Heart right ventricle (tissue), 16 donors: Measurements from ENCODE around the gene BRAF. TPM values are rescaled to one million over a fixed set of nuclear protein-coding genes. Genes with fewer than 3 reads are reported as not detected.
"Not testable (repeated sequence)": the region's sequence is repeated elsewhere in the genome, so short reads cannot be mapped to it uniquely, and the experiment has no call there.

ENCODE experiments used
- ATAC-seq, 8 donors: fragments of 200-7000 bp; cut with Tn5 transposase; one replicate each; pipeline ENCODE4 v1.9.1; 2020; ENCODE audit warnings: mild to moderate bottlenecking in 8 of 8, moderate library complexity in 8 of 8, moderate number of reproducible peaks in 1 of 8
- DNase-seq, 2 donors: peaks; one replicate each; pipeline ENCODE4 v3.0.0-alpha.2; 2020
- H3K27ac ChIP-seq, 10 donors: fragments of 200-600 bp; sonication (generic) in 2 of 10; one replicate each; pipeline versions ENCODE4 v1.5.0 to v1.8.0; 2020 to 2022; ENCODE audit warnings: mild to moderate bottlenecking in 3 of 10
- H3K27me3 ChIP-seq, 7 donors: fragments of 200-600 bp; one replicate each; pipeline ENCODE4 v1.8.0; 2021 to 2022; ENCODE audit warnings: mild to moderate bottlenecking in 2 of 7
- H3K36me3 ChIP-seq, 9 donors: fragments of 200-600 bp; sonication (generic) in 1 of 9; one replicate each; pipeline versions ENCODE4 v1.5.0 to v1.8.0; 2020 to 2022; ENCODE audit warnings: mild to moderate bottlenecking in 2 of 9
- H3K4me1 ChIP-seq, 9 donors: fragments of 200-600 bp; sonication (generic) in 1 of 9; one replicate each; pipeline versions ENCODE4 v1.5.0 to v1.8.0; 2020 to 2022; ENCODE audit warnings: mild to moderate bottlenecking in 4 of 9
- H3K4me3 ChIP-seq, 10 donors: fragments of 200-600 bp; sonication (generic) in 2 of 10; one replicate each; pipeline versions ENCODE4 v1.5.0 to v1.8.0; 2020 to 2022; ENCODE audit warnings: mild to moderate bottlenecking in 7 of 10, moderate library complexity in 2 of 10
- H3K9me3 ChIP-seq, 11 donors: fragments of 200-600 bp in 10 of 11; sonication (generic) in 2 of 11; one replicate each; pipeline versions ENCODE4 v1.5.0 to v1.8.0; 2013 to 2022; ENCODE audit warnings: mild to moderate bottlenecking in 2 of 11, control low read depth in 1 of 11, moderate library complexity in 1 of 11
- WGBS, 2 donors: extraction: QIAGEN DNeasy Blood & Tissue Kit; methylation state at CpG; one replicate each; pipeline ENCODE4 v1.1.7; 2013; ENCODE audit warnings: inconsistent platforms in 1 of 2; 5-methylcytosine and 5-hydroxymethylcytosine counted together
- intact Hi-C, 10 donors: fragments of 100-400 bp; cut with DNase I; formaldehyde crosslinking; loops; one replicate each; pipeline versions ENCODE4 v1.11.1 to v1.14.2; 2022
- polyA plus RNA-seq, 2 donors: library from polyadenylated mRNA; stranded (reverse); fragments of 200-250 nt; gene quantifications; one replicate each; pipeline ENCODE4 v1.2.3, GENCODE V29; 2013
- total RNA-seq, 10 donors: library from RNA; stranded (reverse); fragmentation: NEBNext Ultra II Directional in 3 of 10; extraction: Animal tissue kit (Norgen Biotek cat#: 25700) in 3 of 10; gene quantifications; one replicate each; pipeline versions ENCODE4 v1.2.1 to v1.2.4, GENCODE V29; 2021 to 2023
- TF ChIP-seq, protein P1 (sequence below), 9 donors: fragments of 200-600 bp; sonication (generic) in 2 of 9; IDR thresholded peaks; one replicate each; pipeline versions ENCODE4 v1.5.0 to v1.8.0; 2021 to 2022; ENCODE audit warnings: antibody characterized with exemption in 9 of 9, mild to moderate bottlenecking in 5 of 9, moderate library complexity in 1 of 9
- donor health status: Arrhythmogenic right ventricular cardiomyopathy.
- donor health status: ischemic (EF 13 %, LVEDD 7.1; RV severe dilation, severe dysfunction).
- donor health status: healthy with polysubstance abuse.
- donor health status: DM: no; HTN: yes; CAD: no.
- donor health status: DM: no; HTN: no; CAD: no.
- donor health status: ischemic (EF 25% LVEDD 6.9; RV normal size, moderate dysfunction).
- donor health status: ischemic (EF 25% LVEDD 5.7; RV mildly dilated, moderate dysfunction).
- donor health status: healthy.
- donor health status: DM: yes; HTN: yes; CAD: no.
- donor health status: Ischemic cardiomyopathy.
- donor health status: ischemic (EF 35%, LVEDD 5.7; RV mildly dilated, moderate dysfunction).
- donor health status: nonischemic (EF 11% LVEDD 7.7; RV severe dilation, severe dysfunction).
- donor health status: DM: yes; HTN: yes; CAD: no.
- donor health status: PGD.
- donor health status: ischemic (EF 29% LVEDD 5.4; RV normal size, mild dysfunction).
- donor health status: nonischemic (EF 23%, LVEDD 6.1; RV moderate dilation, normal function).

Gene BRAF
- total and polyA plus RNA-seq, 12 donors, result 3.8 to 36.8 (median 23.2) TPM

DNA sequence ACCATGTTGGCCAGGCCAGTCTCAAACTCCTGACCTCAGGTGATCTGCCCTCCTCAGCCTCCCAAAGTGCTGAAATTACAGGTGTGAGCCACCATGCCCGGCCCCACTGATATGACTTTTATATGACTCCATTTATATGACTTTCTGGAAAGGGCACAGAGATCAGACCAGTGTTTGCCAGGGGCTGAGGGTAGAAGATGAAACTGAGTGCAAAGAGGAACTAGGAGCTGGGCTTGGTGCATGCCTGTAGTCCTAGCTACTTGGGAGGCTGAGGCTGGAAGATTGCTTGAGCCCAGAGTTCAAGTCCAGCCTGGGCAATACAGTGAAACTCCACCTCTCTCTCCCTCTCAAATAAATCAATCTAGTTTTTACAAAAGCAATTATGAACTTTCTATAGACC, 7.5 kb downstream of the BRAF start:
- H3K27ac ChIP-seq, result no peak overlapping the region
- no peaks in the 10 kb centered on the region for H3K9me3 ChIP-seq
- TF ChIP-seq, protein P1, sequence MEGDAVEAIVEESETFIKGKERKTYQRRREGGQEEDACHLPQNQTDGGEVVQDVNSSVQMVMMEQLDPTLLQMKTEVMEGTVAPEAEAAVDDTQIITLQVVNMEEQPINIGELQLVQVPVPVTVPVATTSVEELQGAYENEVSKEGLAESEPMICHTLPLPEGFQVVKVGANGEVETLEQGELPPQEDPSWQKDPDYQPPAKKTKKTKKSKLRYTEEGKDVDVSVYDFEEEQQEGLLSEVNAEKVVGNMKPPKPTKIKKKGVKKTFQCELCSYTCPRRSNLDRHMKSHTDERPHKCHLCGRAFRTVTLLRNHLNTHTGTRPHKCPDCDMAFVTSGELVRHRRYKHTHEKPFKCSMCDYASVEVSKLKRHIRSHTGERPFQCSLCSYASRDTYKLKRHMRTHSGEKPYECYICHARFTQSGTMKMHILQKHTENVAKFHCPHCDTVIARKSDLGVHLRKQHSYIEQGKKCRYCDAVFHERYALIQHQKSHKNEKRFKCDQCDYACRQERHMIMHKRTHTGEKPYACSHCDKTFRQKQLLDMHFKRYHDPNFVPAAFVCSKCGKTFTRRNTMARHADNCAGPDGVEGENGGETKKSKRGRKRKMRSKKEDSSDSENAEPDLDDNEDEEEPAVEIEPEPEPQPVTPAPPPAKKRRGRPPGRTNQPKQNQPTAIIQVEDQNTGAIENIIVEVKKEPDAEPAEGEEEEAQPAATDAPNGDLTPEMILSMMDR (IDR thresholded peaks at IDR 0.05), result no peak
- H3K4me1 ChIP-seq, result peaks cover 0 to 49% (median 24%) of the 10 kb centered on the region in 9 donors
- WGBS, 2 donors, result 93 to 100% methylated on average over 1 of the region's 1 CpG
- no peaks in the 10 kb centered on the region for H3K27me3 ChIP-seq
- intact Hi-C loops, result no loop called here
- ATAC-seq (no peak), DNase-seq (no peak)
- no peak overlapping the region for H3K4me3 ChIP-seq
- H3K36me3 ChIP-seq, result no peaks in the 10 kb centered on the region

DNA sequence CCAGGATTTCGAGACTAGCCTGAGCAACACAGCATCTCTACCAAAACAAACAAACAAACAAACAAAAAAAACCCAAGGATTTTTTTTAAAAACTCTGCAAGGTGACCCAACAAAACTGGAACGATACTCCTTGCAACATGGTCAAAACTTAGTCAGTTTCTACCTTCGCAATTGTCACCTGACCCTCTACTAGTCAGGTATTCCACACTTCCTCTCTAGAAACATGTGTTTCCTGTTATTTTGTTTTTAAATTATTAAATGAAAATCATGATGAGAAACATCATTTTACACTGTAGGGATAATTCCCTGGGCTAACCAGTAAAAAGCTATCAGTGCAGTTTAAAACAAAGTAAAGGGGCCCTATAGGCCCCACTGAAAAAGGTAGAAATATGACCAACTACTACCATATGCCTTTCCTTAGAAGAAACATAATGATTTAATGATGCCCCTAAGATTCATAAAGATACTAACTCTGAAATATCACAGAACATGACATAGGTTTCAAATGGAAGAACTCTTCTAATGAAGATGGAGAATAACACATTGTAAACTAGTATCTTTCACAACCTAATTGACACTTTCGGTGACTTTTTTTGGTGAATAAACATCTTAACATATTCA, 8.7 kb downstream of the BRAF start:
- intact Hi-C loops, result no loop called here
- TF ChIP-seq, protein P1 (IDR thresholded peaks at IDR 0.05), result no peak
- Histone ChIP-seq H3K4me1 (peaks cover 0 to 46% (median 17%) of the 10 kb centered on the region in 9 donors), H3K9me3 (no peaks in the 10 kb centered on the region), H3K27me3 (no peaks in the 10 kb centered on the region), H3K4me3 (no peak overlapping the region), H3K27ac (no peak overlapping the region), H3K36me3 (no peaks in the 10 kb centered on the region)
- ATAC-seq (no peak), DNase-seq (no peak)
- 85 to 90% methylated on average over 4 of the region's 4 CpGs for WGBS, 2 donors

DNA sequence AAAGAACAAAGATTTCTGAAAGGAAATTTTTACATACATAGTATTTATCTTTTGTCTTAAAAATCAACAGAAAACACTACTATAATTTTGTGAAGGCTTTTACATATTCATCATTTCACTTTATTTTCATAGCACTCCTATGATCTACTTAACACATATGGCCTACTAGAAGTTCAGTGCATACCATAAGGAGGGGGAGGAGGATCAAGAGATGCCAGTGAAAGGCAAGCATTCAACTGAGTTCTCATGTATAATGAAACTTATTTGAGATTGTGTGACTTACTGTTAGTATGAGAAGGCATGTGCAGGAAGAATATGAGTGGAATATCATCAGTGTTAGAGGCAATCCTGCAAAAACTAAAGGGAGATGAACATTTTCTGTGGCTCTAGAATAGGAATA, 10.6 kb downstream of the BRAF start:
- intact Hi-C loops, result no loop called here

DNA sequence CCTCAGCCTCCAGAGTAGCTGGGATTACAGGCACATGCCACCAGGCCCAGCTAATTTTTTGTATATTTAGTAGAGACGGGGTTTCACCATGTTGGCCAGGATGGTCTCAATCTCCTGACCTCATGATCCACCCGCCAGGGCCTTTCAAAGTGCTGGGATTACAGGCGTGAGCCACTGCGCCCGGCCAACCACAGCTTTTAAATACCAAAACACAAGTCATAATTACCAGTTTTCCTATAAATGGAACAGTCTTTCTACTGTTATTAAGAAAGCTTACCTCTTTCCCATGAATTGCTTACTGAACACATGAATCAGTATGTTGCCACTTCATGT, 11.2 kb downstream of the BRAF start:
- 94 to 97% methylated on average over 5 of the region's 5 CpGs for WGBS, 2 donors
- intact Hi-C loops, result not testable (repeated sequence)

More for the DNA sequence above, 10.6 kb downstream of the BRAF start:
- ATAC-seq (no peak), DNase-seq (no peak)
- no peaks in the 10 kb centered on the region for H3K27me3 ChIP-seq
- no peak overlapping the region for H3K27ac ChIP-seq
- no peak overlapping the region for H3K4me3 ChIP-seq
- H3K4me1 ChIP-seq, result peaks cover 0 to 45% (median 14%) of the 10 kb centered on the region in 9 donors
- no peaks in the 10 kb centered on the region for H3K9me3 ChIP-seq
- TF ChIP-seq, protein P1 (IDR thresholded peaks at IDR 0.05), result no peak
- no peaks in the 10 kb centered on the region for H3K36me3 ChIP-seq

DNA sequence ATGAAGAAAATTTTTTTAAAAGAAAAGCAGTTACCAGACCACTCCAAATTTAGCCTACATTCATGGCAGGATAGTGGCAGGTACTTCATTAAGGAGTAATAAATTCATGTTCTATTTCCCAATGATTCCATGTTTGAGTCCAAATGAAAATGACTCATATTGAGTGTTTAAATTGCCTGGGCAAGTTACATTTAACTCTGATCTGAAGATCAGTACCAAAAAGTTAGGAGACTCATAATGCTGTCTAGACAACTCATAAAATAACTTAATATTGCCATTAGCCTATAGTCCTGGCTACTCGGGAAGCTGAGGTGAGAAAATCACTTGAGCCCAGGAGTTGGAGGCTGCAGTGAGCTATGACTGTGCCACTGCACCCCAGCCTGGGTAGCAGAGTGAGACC, 13.0 kb downstream of the BRAF start:
- 55 to 78% methylated on average over 1 of the region's 1 CpG for WGBS, 2 donors
- no peak for DNase-seq
- H3K4me3 ChIP-seq, result no peak overlapping the region
- H3K27me3 ChIP-seq, result no peaks in the 10 kb centered on the region
- ATAC-seq, result no peak
- no peaks in the 10 kb centered on the region for H3K9me3 ChIP-seq
- no peak overlapping the region for H3K27ac ChIP-seq
- H3K36me3 ChIP-seq, result no peaks in the 10 kb centered on the region
- intact Hi-C loops, result no loop called here
- peaks cover 0 to 48% (median 13%) of the 10 kb centered on the region in 9 donors for H3K4me1 ChIP-seq
- TF ChIP-seq, protein P1 (IDR thresholded peaks at IDR 0.05), result no peak

More for the DNA sequence above, 11.2 kb downstream of the BRAF start:
- not testable (repeated sequence) for H3K27me3 ChIP-seq, H3K4me3 ChIP-seq, DNase-seq, H3K36me3 ChIP-seq, H3K27ac ChIP-seq, ATAC-seq, H3K9me3 ChIP-seq
- H3K4me1 ChIP-seq, result peaks cover 0 to 50% (median 14%) of the 10 kb centered on the region in 9 donors
